Measurements from ENCODE around the gene TMEM140.
"Not testable (repeated sequence)": the region's sequence is repeated elsewhere in the genome, so short reads cannot be mapped to it uniquely, and the experiment has no call there.

TMEM140 gene

GRCh38 chr7:135211179-135211945, 63.5 kb downstream of the TMEM140 start, which contains the start of gene WDR91:
TSS of gene WDR91 (minus strand) at chr7:135211526. CDS start at chr7:135211502, 24 bp downstream.
- no peak for TF ChIP-seq CTCF (IDR thresholded peaks at IDR 0.05; ENCODE audit: extremely low read depth, missing control alignments)
- peak; percentile 100 for DNase-seq (ENCODE audit: low spot score)

- not testable (repeated sequence) for DNase-seq (ENCODE audit: low spot score)
These were observed 64.2 kb downstream of the TMEM140 start for GRCh38 chr7:135211946-135212685.

- DNase-seq (ENCODE audit: low spot score): no peak
- TF ChIP-seq CTCF (IDR thresholded peaks at IDR 0.05; ENCODE audit: extremely low read depth, missing control alignments): no peak
These were observed 66.0 kb downstream of the TMEM140 start for GRCh38 chr7:135213831-135214230.

- no peak for TF ChIP-seq CTCF (IDR thresholded peaks at IDR 0.05; ENCODE audit: extremely low read depth, missing control alignments)
These were observed 67.3 kb downstream of the TMEM140 start for GRCh38 chr7:135215180-135215579.

GRCh38 chr7:135215698-135216097, 67.8 kb downstream of the TMEM140 start:
- no peak for DNase-seq (ENCODE audit: low spot score)
- no peak for TF ChIP-seq CTCF (IDR thresholded peaks at IDR 0.05; ENCODE audit: extremely low read depth, missing control alignments)

More at GRCh38 chr7:135215180-135215579, 67.3 kb downstream of the TMEM140 start:
- no peak for DNase-seq (ENCODE audit: low spot score)
